PC-9 (cell line): ENCODE measurements around the gene PCDHB15.
"Not testable (repeated sequence)": the region's sequence is repeated elsewhere in the genome, so short reads cannot be mapped to it uniquely, and the experiment has no call there.

Experiments used
- CTCF ChIP-seq: fragments of 200-600 bp; sonication (generic); conservative IDR thresholded peaks from 2 replicates; pipeline ENCODE4 v1.6.1; 2017; ENCODE audit warnings: mixed run types, antibody characterized with exemption, mild to moderate bottlenecking, moderate library complexity
- EZH2 ChIP-seq: fragments of 200-600 bp; sonication (generic); IDR thresholded peaks from 2 replicates; pipeline ENCODE4 v1.8.0; 2017; ENCODE audit warnings: antibody characterized with exemption, low read depth

DNA sequence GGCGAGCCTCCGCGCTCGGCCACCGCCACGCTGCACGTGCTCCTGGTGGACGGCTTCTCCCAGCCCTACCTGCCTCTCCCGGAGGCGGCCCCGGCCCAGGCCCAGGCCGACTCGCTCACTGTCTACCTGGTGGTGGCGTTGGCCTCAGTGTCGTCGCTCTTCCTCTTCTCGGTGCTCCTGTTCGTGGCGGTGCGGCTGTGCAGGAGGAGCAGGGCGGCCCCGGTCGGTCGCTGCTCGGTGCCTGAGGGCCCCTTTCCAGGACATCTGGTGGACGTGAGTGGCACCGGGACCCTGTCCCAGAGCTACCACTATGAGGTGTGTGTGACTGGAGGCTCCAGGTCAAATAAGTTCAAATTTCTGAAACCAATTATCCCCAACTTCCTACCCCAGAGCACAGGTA, 34.3 kb upstream of the PCDHB15 start:
- TF ChIP-seq CTCF, EZH2: not testable (repeated sequence)
